ENCODE measurements around the gene SERAC1.

The SERAC1 gene

GRCh38 chr6:158083455-158084325 is 84.4 kb downstream of the SERAC1 start:
- no peak for DNase-seq (ENCODE audit: low spot score)
- no peak for TF ChIP-seq CTCF (IDR thresholded peaks at IDR 0.05; ENCODE audit: extremely low read depth, insufficient read depth, missing control alignments)
- in situ Hi-C loops (cut with MboI; ENCODE audit: low pct_unique_long_range_greater_than_20kb, low sequenced_read_pairs, unreplicated experiment), result no loop called here

- in situ Hi-C loops (cut with MboI; ENCODE audit: low pct_unique_long_range_greater_than_20kb, low sequenced_read_pairs, unreplicated experiment), result no loop called here
- TF ChIP-seq CTCF (IDR thresholded peaks at IDR 0.05; ENCODE audit: extremely low read depth, insufficient read depth, missing control alignments), result no peak
- no peak for DNase-seq (ENCODE audit: low spot score)
Observed at GRCh38 chr6:158081657-158081935, 86.5 kb downstream of the SERAC1 start.

- DNase-seq (ENCODE audit: low spot score), result no peak
- in situ Hi-C loops (cut with MboI; ENCODE audit: low pct_unique_long_range_greater_than_20kb, low sequenced_read_pairs, unreplicated experiment), result no loop called here
- TF ChIP-seq CTCF (IDR thresholded peaks at IDR 0.05; ENCODE audit: extremely low read depth, insufficient read depth, missing control alignments), result no peak
Observed at GRCh38 chr6:158080849-158081656, 87.0 kb downstream of the SERAC1 start.

GRCh38 chr6:158078320-158078719 is 89.7 kb downstream of the SERAC1 start:
- no peak for TF ChIP-seq CTCF (IDR thresholded peaks at IDR 0.05; ENCODE audit: extremely low read depth, insufficient read depth, missing control alignments)
- DNase-seq (ENCODE audit: low spot score), result no peak

GRCh38 chr6:158077676-158078075 is 90.4 kb downstream of the SERAC1 start:
- no peak for TF ChIP-seq CTCF (IDR thresholded peaks at IDR 0.05; ENCODE audit: extremely low read depth, insufficient read depth, missing control alignments)
- in situ Hi-C loops (cut with MboI; ENCODE audit: low pct_unique_long_range_greater_than_20kb, low sequenced_read_pairs, unreplicated experiment), result no loop called here
- no peak for DNase-seq (ENCODE audit: low spot score)

More at GRCh38 chr6:158078320-158078719, 89.7 kb downstream of the SERAC1 start:
- in situ Hi-C loops (cut with MboI; ENCODE audit: low pct_unique_long_range_greater_than_20kb, low sequenced_read_pairs, unreplicated experiment), result no loop called here

GRCh38 chr6:158076548-158076947 is 91.5 kb downstream of the SERAC1 start:
- no peak for TF ChIP-seq CTCF (IDR thresholded peaks at IDR 0.05; ENCODE audit: extremely low read depth, insufficient read depth, missing control alignments)
- in situ Hi-C loops (cut with MboI; ENCODE audit: low pct_unique_long_range_greater_than_20kb, low sequenced_read_pairs, unreplicated experiment), result no loop called here
- DNase-seq (ENCODE audit: low spot score), result no peak

Measured in GM13977 (cell line).